T-helper 2 cell (primary cell): Measurements from ENCODE around the gene CCDC51.
"Not testable (repeated sequence)": the region's sequence is repeated elsewhere in the genome, so short reads cannot be mapped to it uniquely, and the experiment has no call there.

Experiments
- DNase-seq, 5 experiments: peaks; one replicate each; pipeline versions ENCODE4 v3.0.0 to v3.0.0-alpha.2; 2012 to 2022

The CCDC51 gene

GRCh38 chr3:48404440-48405342, 35.2 kb downstream of the CCDC51 start:
- no peak for DNase-seq

- DNase-seq, result no peak
Measured at GRCh38 chr3:48403533-48404439, 36.1 kb downstream of the CCDC51 start.

GRCh38 chr3:48402907-48403306, 37.0 kb downstream of the CCDC51 start:
- no peak for DNase-seq

- DNase-seq, result no peak
Measured at GRCh38 chr3:48402281-48402732, 37.6 kb downstream of the CCDC51 start.

- DNase-seq, result not testable (repeated sequence)
Measured at GRCh38 chr3:48401434-48401901, 38.5 kb downstream of the CCDC51 start.

- peak in 4 of 5 experiments; percentile 40 to 71 (median 51) for DNase-seq
Measured at GRCh38 chr3:48400824-48401433, 39.0 kb downstream of the CCDC51 start.

- DNase-seq, result no peak
Measured at GRCh38 chr3:48399387-48400172, 40.3 kb downstream of the CCDC51 start.

GRCh38 chr3:48398701-48399386, 41.1 kb downstream of the CCDC51 start:
- no peak for DNase-seq

GRCh38 chr3:48397767-48398681, 41.9 kb downstream of the CCDC51 start:
- DNase-seq, result no peak

- no peak for DNase-seq
Measured at GRCh38 chr3:48395714-48396113, 44.2 kb downstream of the CCDC51 start.

- DNase-seq, result no peak
Measured at GRCh38 chr3:48394391-48394790, 45.5 kb downstream of the CCDC51 start.

- DNase-seq, result no peak
Measured at GRCh38 chr3:48388966-48389365, 51.0 kb downstream of the CCDC51 start.

- no peak for DNase-seq
Measured at GRCh38 chr3:48387634-48388033, 52.3 kb downstream of the CCDC51 start.
